A673 (cell line): ENCODE measurements around the gene GPLD1. TPM values are rescaled to one million over a fixed set of nuclear protein-coding genes. Genes with fewer than 3 reads are reported as not detected.

ENCODE experiments used
- BruUV-seq: library from RNA; stranded (reverse); fragments of 400-500 nt; replicated peaks from 2 replicates; lab custom pipeline; 2021; lab: Mats Ljungman, UMichigan
- CTCF ChIA-PET: fragments of 300-600 bp; sonication (Branson Sonifier 250); formaldehyde crosslinking; loops from one replicate; lab custom pipeline; 2022; ENCODE audit warnings: antibody characterized with exemption; lab: Charles Lee
- POLR2A ChIA-PET: fragments of 300-600 bp; sonication (Branson Sonifier 250); formaldehyde crosslinking; loops from one replicate; lab custom pipeline; 2022; ENCODE audit warnings: antibody characterized with exemption; ENCODE audit not compliant: low non-redundant PET; lab: Charles Lee
- DNase-seq: peaks from one replicate; pipeline ENCODE4 v3.0.0-alpha.2; 2015; ENCODE audit warnings: low spot score
- H3K27ac ChIP-seq: fragments of 200-600 bp; sonication (generic); 2 replicates; pipeline ENCODE4 v1.5.1; 2016; ENCODE audit warnings: mixed run types, low read depth, mild to moderate bottlenecking, mixed read lengths, antibody characterized with exemption, low read length; ENCODE audit not compliant: poor library complexity, severe bottlenecking
- H3K27me3 ChIP-seq: fragments of 200-600 bp; sonication (generic); replicated peaks from 2 replicates; pipeline ENCODE4 v1.6.1; 2017; ENCODE audit warnings: mixed run types, low read depth, mild to moderate bottlenecking, mixed read lengths, antibody characterized with exemption, low read length; ENCODE audit not compliant: insufficient read depth, poor library complexity
- H3K36me3 ChIP-seq: fragments of 200-600 bp; sonication (generic); 2 replicates; pipeline ENCODE4 v1.6.1; 2016; ENCODE audit warnings: mixed run types, mild to moderate bottlenecking, mixed read lengths, antibody characterized with exemption, low read length; ENCODE audit not compliant: insufficient read depth, poor library complexity, severe bottlenecking
- H3K4me1 ChIP-seq: fragments of 200-600 bp; sonication (generic); 2 replicates; pipeline ENCODE4 v1.6.1; 2017; ENCODE audit warnings: mixed run types, mild to moderate bottlenecking, mixed read lengths, antibody characterized with exemption, low read length; ENCODE audit not compliant: insufficient read depth, poor library complexity, severe bottlenecking
- H3K4me3 ChIP-seq: fragments of 200-600 bp; sonication (generic); 2 replicates; pipeline ENCODE4 v1.5.1; 2016; ENCODE audit warnings: low read depth, mixed run types, mild to moderate bottlenecking, mixed read lengths, low read length; ENCODE audit not compliant: poor library complexity, severe bottlenecking
- H3K9me3 ChIP-seq: fragments of 200-600 bp; sonication (generic); 2 replicates; pipeline ENCODE4 v1.6.1; 2016; ENCODE audit warnings: mixed run types, low read depth, mild to moderate bottlenecking, mixed read lengths, antibody characterized with exemption, low read length; ENCODE audit not compliant: poor library complexity, severe bottlenecking
- CTCF ChIP-seq: fragments of 300-800, 200-600 bp; sonication (generic); conservative IDR thresholded peaks from 2 replicates; pipeline ENCODE4 v1.5.1; 2017; ENCODE audit warnings: low read depth, mild to moderate bottlenecking, antibody characterized with exemption, low read length, moderate library complexity, mixed read lengths
- EZH2 ChIP-seq: fragments of 200-600 bp; sonication (generic); IDR thresholded peaks from 2 replicates; pipeline ENCODE4 v1.6.1; 2017; ENCODE audit warnings: borderline replicate concordance, low read depth, mild to moderate bottlenecking, mixed read lengths, antibody characterized with exemption, low read length; ENCODE audit not compliant: poor library complexity, severe bottlenecking
- intact Hi-C: fragments of 100-400 bp; cut with micrococcal nuclease; formaldehyde crosslinking; loops from one replicate; pipeline ENCODE4 v1.10.0; 2022; ENCODE audit not compliant: unreplicated experiment
- total RNA-seq: library from RNA; stranded (reverse); gene quantifications from 2 replicates; pipeline ENCODE4 v1.2.3, GENCODE V29; 2021

The GPLD1 gene
- total RNA-seq, 1 experiment from 2014 or later: 1.1 TPM

GRCh38 chr6:24454452-24454851 is 34.9 kb downstream of the GPLD1 start:
- POLR2A ChIA-PET: no interaction called here
- intact Hi-C loops: no loop called here
- BruUV-seq: no TSS peak

GRCh38 chr6:24453921-24454320 is 35.5 kb downstream of the GPLD1 start:
- intact Hi-C loops: no loop called here
- TF ChIP-seq CTCF (no peak), EZH2 (no peak)
- no peak overlapping the region for H3K4me3 ChIP-seq
- BruUV-seq: no TSS peak
- H3K9me3 ChIP-seq: no peaks in the 10 kb centered on the region
- CTCF ChIA-PET: no interaction called here
- no peak overlapping the region for H3K27ac ChIP-seq
- no peak for DNase-seq
- H3K4me1 ChIP-seq: no peaks in the 10 kb centered on the region
- POLR2A ChIA-PET: interaction anchor here (0.5 kb wide), 1 partner anchor 36 kb away, joined by 3 read pairs; no protein-coding TSS in a partner anchor
- no peaks in the 10 kb centered on the region for H3K36me3 ChIP-seq
- no peaks in the 10 kb centered on the region for H3K27me3 ChIP-seq

More at GRCh38 chr6:24454452-24454851, 34.9 kb downstream of the GPLD1 start:
- H3K27ac ChIP-seq: no peak overlapping the region
- CTCF ChIA-PET: no interaction called here
- H3K9me3 ChIP-seq: no peaks in the 10 kb centered on the region
- H3K4me1 ChIP-seq: no peaks in the 10 kb centered on the region
- H3K4me3 ChIP-seq: no peak overlapping the region
- H3K27me3 ChIP-seq: no peaks in the 10 kb centered on the region
- DNase-seq: no peak
- TF ChIP-seq EZH2 (no peak), CTCF (no peak)
- no peaks in the 10 kb centered on the region for H3K36me3 ChIP-seq

- Histone ChIP-seq H3K4me3 (no peak overlapping the region), H3K9me3 (no peaks in the 10 kb centered on the region), H3K27ac (no peak overlapping the region), H3K27me3 (no peaks in the 10 kb centered on the region), H3K36me3 (no peaks in the 10 kb centered on the region), H3K4me1 (no peaks in the 10 kb centered on the region)
- CTCF ChIA-PET: interaction anchor here (0.7 kb wide), 1 partner anchor 316 kb away, joined by 4 read pairs; no protein-coding TSS in a partner anchor
- DNase-seq: no peak
- POLR2A ChIA-PET: no interaction called here
- TF ChIP-seq CTCF (no peak), EZH2 (no peak)
- no TSS peak for BruUV-seq
- intact Hi-C loops: no loop called here
These were observed 37.6 kb downstream of the GPLD1 start for GRCh38 chr6:24451581-24452388.
